GM19099 (cell line): ENCODE measurements around the gene CACNA2D1.

Experiments
- POLR2A ChIP-seq: IDR thresholded peaks from 3 replicates; pipeline ENCODE4 v1.6.1; 2011; ENCODE audit warnings: low read depth; ENCODE audit not compliant: insufficient read length; ENCODE audit errors: extremely low read depth

CACNA2D1 gene

GRCh38 chr7:82028097-82028496 lies 415.5 kb downstream of the CACNA2D1 start:
- TF ChIP-seq POLR2A: no peak

GRCh38 chr7:82021713-82022112 lies 421.9 kb downstream of the CACNA2D1 start:
- no peak for TF ChIP-seq POLR2A

GRCh38 chr7:82021036-82021435 lies 422.5 kb downstream of the CACNA2D1 start:
- TF ChIP-seq POLR2A: no peak

GRCh38 chr7:82019551-82020475 lies 423.8 kb downstream of the CACNA2D1 start:
- TF ChIP-seq POLR2A: no peak

GRCh38 chr7:82018226-82018625 lies 425.4 kb downstream of the CACNA2D1 start:
- TF ChIP-seq POLR2A: no peak

GRCh38 chr7:82017334-82017943 lies 426.1 kb downstream of the CACNA2D1 start:
- TF ChIP-seq POLR2A: no peak

- no peak for TF ChIP-seq POLR2A
Observed at GRCh38 chr7:82015751-82016150, 427.8 kb downstream of the CACNA2D1 start.

GRCh38 chr7:82012453-82012852 lies 431.1 kb downstream of the CACNA2D1 start:
- TF ChIP-seq POLR2A: no peak

GRCh38 chr7:82010416-82010815 lies 433.2 kb downstream of the CACNA2D1 start:
- TF ChIP-seq POLR2A: no peak

GRCh38 chr7:82007315-82007714 lies 436.3 kb downstream of the CACNA2D1 start:
- TF ChIP-seq POLR2A: no peak

- no peak for TF ChIP-seq POLR2A
Observed at GRCh38 chr7:82005056-82005455, 438.5 kb downstream of the CACNA2D1 start.

GRCh38 chr7:81993186-81993585 lies 450.4 kb downstream of the CACNA2D1 start:
- no peak for TF ChIP-seq POLR2A

- TF ChIP-seq POLR2A: no peak
Observed at GRCh38 chr7:81990395-81990794, 453.2 kb downstream of the CACNA2D1 start.

- no peak for TF ChIP-seq POLR2A
Observed at GRCh38 chr7:81986723-81987470, 456.7 kb downstream of the CACNA2D1 start.

- no peak for TF ChIP-seq POLR2A
Observed at GRCh38 chr7:81983406-81983805, 460.2 kb downstream of the CACNA2D1 start.
